WTC11 (cell line): ENCODE results near the gene R3HDML. TPM values are rescaled to one million over a fixed set of nuclear protein-coding genes. Genes with fewer than 3 reads are reported as not detected.

ENCODE experiments used
- ATAC-seq: fragments of 200-7000 bp; cut with Tn5 transposase; 2 replicates; pipeline ENCODE4 v1.10.0; 2021; ENCODE audit warnings: mild to moderate bottlenecking, moderate library complexity
- CTCF ChIA-PET: fragments of 300-600 bp; sonication (Branson Sonifier 250); formaldehyde crosslinking; loops from one replicate; lab custom pipeline; 2021; ENCODE audit warnings: antibody characterized with exemption; lab: Charles Lee
- POLR2A ChIA-PET: fragments of 350-600 bp; sonication (Branson Sonifier 250); formaldehyde crosslinking; loops from one replicate; lab custom pipeline; 2021; ENCODE audit warnings: antibody characterized with exemption; lab: Charles Lee
- DNase-seq: peaks from one replicate; pipeline ENCODE4 v3.0.0; 2021; ENCODE audit warnings: low spot score
- H3K27ac Mint-ChIP-seq: 2 replicates; pipeline ENCODE4 v1.8.0; 2021; ENCODE audit warnings: mixed read lengths
- H3K27me3 Mint-ChIP-seq: 2 replicates; pipeline ENCODE4 v1.8.0; 2021; ENCODE audit warnings: low read depth, mild to moderate bottlenecking, moderate library complexity, mixed read lengths
- H3K36me3 Mint-ChIP-seq: 2 replicates; pipeline ENCODE4 v1.8.0; 2021; ENCODE audit warnings: mixed read lengths
- H3K4me1 Mint-ChIP-seq: 2 replicates; pipeline ENCODE4 v1.8.0; 2022; ENCODE audit warnings: mixed read lengths
- H3K4me3 Mint-ChIP-seq: 2 replicates; pipeline ENCODE4 v1.8.0; 2021; ENCODE audit warnings: mild to moderate bottlenecking, moderate library complexity, mixed read lengths
- H3K9me3 Mint-ChIP-seq: 2 replicates; pipeline ENCODE4 v1.8.0; 2021; ENCODE audit warnings: mixed read lengths
- AR ChIP-seq: fragments of 250-450 bp; sonication (Bioruptor Pico); IDR thresholded peaks from 2 replicates; pipeline ENCODE4 v1.9.0; 2021; ENCODE audit warnings: mild to moderate bottlenecking
- ARID4B ChIP-seq: sonication (generic); formaldehyde crosslinking; IDR thresholded peaks from 2 replicates; pipeline ENCODE4 v1.8.0; 2023; ENCODE audit warnings: missing genetic modification reagents, mild to moderate bottlenecking, borderline replicate concordance
- ATF2 ChIP-seq: sonication (generic); formaldehyde crosslinking; IDR thresholded peaks from 2 replicates; pipeline ENCODE4 v1.8.1; 2022; ENCODE audit warnings: low read depth, missing genetic modification reagents, borderline replicate concordance
- CDX4 ChIP-seq: fragments of 250-450 bp; sonication (Bioruptor Pico); IDR thresholded peaks from 2 replicates; pipeline ENCODE4 v1.9.0; 2021; ENCODE audit warnings: moderate library complexity, mild to moderate bottlenecking, inconsistent platforms, borderline replicate concordance
- E2F1 ChIP-seq: sonication (generic); formaldehyde crosslinking; IDR thresholded peaks from 2 replicates; pipeline ENCODE4 v1.8.0; 2022; ENCODE audit warnings: mild to moderate bottlenecking, missing genetic modification reagents
- ELF4 ChIP-seq: sonication (generic); formaldehyde crosslinking; IDR thresholded peaks from 2 replicates; pipeline ENCODE4 v1.8.1; 2022; ENCODE audit warnings: low read depth, mild to moderate bottlenecking, moderate library complexity, missing genetic modification reagents
- ERG ChIP-seq: fragments of 250-450 bp; sonication (Bioruptor Pico); IDR thresholded peaks from 2 replicates; pipeline ENCODE4 v1.8.0; 2021; ENCODE audit warnings: mild to moderate bottlenecking
- ESRRA ChIP-seq: sonication (generic); formaldehyde crosslinking; IDR thresholded peaks from 2 replicates; pipeline ENCODE4 v1.8.1; 2022; ENCODE audit warnings: mild to moderate bottlenecking, missing genetic modification reagents, borderline replicate concordance
- GRHL2 ChIP-seq: fragments of 250-450 bp; sonication (Bioruptor Pico); IDR thresholded peaks from 2 replicates; pipeline ENCODE4 v1.8.0; 2022; ENCODE audit warnings: mild to moderate bottlenecking, moderate library complexity; ENCODE audit not compliant: insufficient replicate concordance, severe bottlenecking
- GTF2I ChIP-seq: fragments of 250-450 bp; sonication (Bioruptor Pico); conservative IDR thresholded peaks from 2 replicates; pipeline ENCODE4 v1.4.0; 2021; ENCODE audit warnings: mild to moderate bottlenecking
- JAZF1 ChIP-seq: fragments of 250-450 bp; sonication (Bioruptor Pico); IDR thresholded peaks from 2 replicates; pipeline ENCODE4 v1.9.0; 2021; ENCODE audit warnings: moderate library complexity, mild to moderate bottlenecking, inconsistent platforms
- KAT7 ChIP-seq: sonication (generic); formaldehyde crosslinking; IDR thresholded peaks from 2 replicates; pipeline ENCODE4 v1.8.1; 2023; ENCODE audit warnings: missing genetic modification reagents, mild to moderate bottlenecking, borderline replicate concordance
- NFYB ChIP-seq: sonication (generic); formaldehyde crosslinking; conservative IDR thresholded peaks from 2 replicates; pipeline ENCODE4 v1.8.0; 2022; ENCODE audit warnings: low read depth, missing genetic modification reagents
- SMAD3 ChIP-seq: sonication (generic); formaldehyde crosslinking; IDR thresholded peaks from 2 replicates; pipeline ENCODE4 v1.8.0; 2022; ENCODE audit warnings: missing genetic modification reagents, mild to moderate bottlenecking, borderline replicate concordance
- SMAD4 ChIP-seq: sonication (generic); formaldehyde crosslinking; IDR thresholded peaks from 2 replicates; pipeline ENCODE4 v1.8.0; 2022; ENCODE audit warnings: mild to moderate bottlenecking, missing genetic modification reagents
- TP53 ChIP-seq: sonication (generic); formaldehyde crosslinking; IDR thresholded peaks from 2 replicates; pipeline ENCODE4 v1.8.1; 2023; ENCODE audit warnings: mild to moderate bottlenecking, missing genetic modification reagents
- ZNF396 ChIP-seq: fragments of 250-450 bp; sonication (Bioruptor Pico); IDR thresholded peaks from 2 replicates; pipeline ENCODE4 v1.8.0; 2021; ENCODE audit warnings: mild to moderate bottlenecking, moderate library complexity, borderline replicate concordance
- ZNF423 ChIP-seq: fragments of 250-450 bp; sonication (Bioruptor Pico); IDR thresholded peaks from 2 replicates; pipeline ENCODE4 v2.1.2; 2022; ENCODE audit warnings: mild to moderate bottlenecking, moderate library complexity
- ZNF425 ChIP-seq: fragments of 250-450 bp; sonication (Bioruptor Pico); conservative IDR thresholded peaks from 2 replicates; pipeline ENCODE4 v1.9.0; 2021; ENCODE audit warnings: mild to moderate bottlenecking
- ZNF671 ChIP-seq: fragments of 250-450 bp; sonication (Bioruptor Pico); IDR thresholded peaks from 2 replicates; pipeline ENCODE4 v1.8.0; 2021; ENCODE audit warnings: mild to moderate bottlenecking
- total RNA-seq: library from RNA; stranded (reverse); gene quantifications from 3 replicates; pipeline ENCODE4 v1.2.3, GENCODE V29; 2021

Gene R3HDML
- total RNA-seq, 1 experiment from 2014 or later: not detected

GRCh38 chr20:44361021-44361420 lies 24.2 kb downstream of the R3HDML start:
- H3K9me3 Mint-ChIP-seq: no peaks in the 10 kb centered on the region
- H3K36me3 Mint-ChIP-seq: no peaks in the 10 kb centered on the region
- TF ChIP-seq ELF4 (CRISPR knock-in tag) (no peak), NFYB (CRISPR knock-in tag) (no peak), JAZF1 (CRISPR knock-in tag) (no peak), CDX4 (no peak), AR (CRISPR knock-in tag) (no peak), ZNF425 (no peak), ZNF396 (CRISPR knock-in tag) (no peak), E2F1 (CRISPR knock-in tag) (no peak), TP53 (no peak), GTF2I (CRISPR knock-in tag) (no peak), ATF2 (CRISPR knock-in tag) (no peak), ZNF423 (CRISPR knock-in tag) (no peak), SMAD4 (no peak), KAT7 (no peak), GRHL2 (no peak)
- no peaks in the 10 kb centered on the region; the same call in 1 of the 2 replicates for H3K27me3 Mint-ChIP-seq
- no peaks in the 10 kb centered on the region for H3K4me1 Mint-ChIP-seq
- no peak overlapping the region for H3K4me3 Mint-ChIP-seq
- CTCF ChIA-PET: interaction anchor here (1.1 kb wide), 1 partner anchor 27 kb away, joined by 3 read pairs; no protein-coding TSS in a partner anchor
- H3K27ac Mint-ChIP-seq: no peak overlapping the region
- POLR2A ChIA-PET: no interaction called here
- ATAC-seq (no peak), DNase-seq (no peak)

GRCh38 chr20:44362466-44362940 lies 25.7 kb downstream of the R3HDML start:
- no peaks in the 10 kb centered on the region for H3K9me3 Mint-ChIP-seq
- ATAC-seq: no peak
- POLR2A ChIA-PET: interaction anchor here (0.6 kb wide), 1 partner anchor 128 kb away, joined by 3 read pairs; no protein-coding TSS in a partner anchor
- CTCF ChIA-PET: interaction anchor here (0.7 to 1.6 kb wide), 2 partner anchors 22 to 28 kb away, joined by 7 to 8 read pairs; no protein-coding TSS in a partner anchor
- no peak for DNase-seq
- H3K27me3 Mint-ChIP-seq: no peaks in the 10 kb centered on the region; the same call in 1 of the 2 replicates
- no peaks in the 10 kb centered on the region for H3K4me1 Mint-ChIP-seq
- H3K4me3 Mint-ChIP-seq: no peak overlapping the region
- no peak overlapping the region for H3K27ac Mint-ChIP-seq
- no peaks in the 10 kb centered on the region for H3K36me3 Mint-ChIP-seq
- no peak for TF ChIP-seq ZNF671
- TF ChIP-seq ARID4B: no peak
- TF ChIP-seq ESRRA (CRISPR knock-in tag): no peak
- no peak for TF ChIP-seq SMAD3 (CRISPR knock-in tag)
- no peak for TF ChIP-seq E2F1 (CRISPR knock-in tag)
- TF ChIP-seq ERG (CRISPR knock-in tag): no peak
